ENCODE results near the gene BTBD9.

The BTBD9 gene

DNA sequence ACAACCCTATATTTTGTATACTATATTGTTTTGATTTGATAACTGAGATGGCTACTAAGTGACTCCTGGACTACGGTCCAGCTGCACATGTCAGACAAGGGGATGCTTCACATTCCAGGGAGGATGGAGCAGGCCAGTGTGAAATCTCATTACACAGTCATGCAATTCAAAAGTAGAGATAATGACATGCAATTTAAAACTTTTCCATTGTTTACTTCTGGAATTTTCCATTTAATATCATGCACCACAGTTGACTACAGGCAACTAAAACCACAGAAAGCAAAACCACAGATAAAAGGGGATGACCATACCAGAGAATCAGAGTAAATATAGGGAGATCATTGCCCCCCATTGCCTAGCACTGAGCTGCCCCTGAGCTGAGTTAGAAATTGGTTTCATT, 366.4 kb downstream of the BTBD9 start:
- WGBS, 2 experiments (ENCODE audit: insufficient coverage in 2 of 2): no CpG with 5 or more reads among the region's 1 CpG
- H3K4me1 ChIP-seq (ENCODE audit: control insufficient read depth, insufficient read depth, low read length, poor library complexity, severe bottlenecking): peaks cover 48% of the 10 kb centered on the region
- no peaks in the 10 kb centered on the region for H3K36me3 ChIP-seq (ENCODE audit: control insufficient read depth, insufficient read depth, low read length)
- H3K4me3 ChIP-seq (ENCODE audit: extremely low read depth, insufficient read depth, low read length, poor library complexity, severe bottlenecking): no peak overlapping the region
- no peak overlapping the region for H3K27ac ChIP-seq (ENCODE audit: low read depth, low read length, severe bottlenecking)
- H3K9me3 ChIP-seq (ENCODE audit: control insufficient read depth, low read length): no peaks in the 10 kb centered on the region

- no peak overlapping the region for H3K27ac ChIP-seq (ENCODE audit: low read depth, low read length, severe bottlenecking)
- H3K9me3 ChIP-seq (ENCODE audit: control insufficient read depth, low read length): no peaks in the 10 kb centered on the region
- peaks cover 57% of the 10 kb centered on the region for H3K4me1 ChIP-seq (ENCODE audit: control insufficient read depth, insufficient read depth, low read length, poor library complexity, severe bottlenecking)
- 80 to 100% methylated on average over 1 of the region's 1 CpG for WGBS, 2 experiments (ENCODE audit: insufficient coverage in 2 of 2)
- no peak overlapping the region for H3K4me3 ChIP-seq (ENCODE audit: extremely low read depth, insufficient read depth, low read length, poor library complexity, severe bottlenecking)
- no peaks in the 10 kb centered on the region for H3K36me3 ChIP-seq (ENCODE audit: control insufficient read depth, insufficient read depth, low read length)
These were observed 367.5 kb downstream of the BTBD9 start for GRCh38 chr6:38272222-38272621.

- no peaks in the 10 kb centered on the region for H3K9me3 ChIP-seq (ENCODE audit: control insufficient read depth, low read length)
- H3K36me3 ChIP-seq (ENCODE audit: control insufficient read depth, insufficient read depth, low read length): no peaks in the 10 kb centered on the region
- no peak overlapping the region for H3K27ac ChIP-seq (ENCODE audit: low read depth, low read length, severe bottlenecking)
These were observed 368.6 kb downstream of the BTBD9 start for GRCh38 chr6:38271081-38271480.

DNA sequence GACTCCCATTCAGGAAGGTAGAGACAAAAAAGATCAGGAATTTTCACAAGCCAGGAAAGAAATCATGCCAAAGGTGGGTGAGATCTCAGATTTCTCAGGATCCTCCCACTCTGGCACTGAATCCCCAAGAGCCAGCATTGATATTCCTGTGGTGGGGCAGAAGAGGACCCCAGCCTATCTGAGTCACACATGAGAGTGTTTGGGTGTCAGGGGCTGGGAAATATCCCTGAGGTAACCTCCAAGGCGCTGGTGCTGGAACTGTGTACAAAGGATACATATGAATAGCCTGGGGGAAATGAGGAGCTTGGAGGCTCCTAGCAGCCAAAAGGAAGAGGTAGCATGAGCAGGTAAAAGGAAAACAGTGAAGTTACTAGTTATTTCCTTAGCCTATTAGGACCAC, 369.4 kb downstream of the BTBD9 start:
- Histone ChIP-seq H3K4me1 (ENCODE audit: control insufficient read depth, insufficient read depth, low read length, poor library complexity, severe bottlenecking) (peaks cover 62% of the 10 kb centered on the region), H3K9me3 (ENCODE audit: control insufficient read depth, low read length) (no peaks in the 10 kb centered on the region), H3K27ac (ENCODE audit: low read depth, low read length, severe bottlenecking) (no peak overlapping the region), H3K36me3 (ENCODE audit: control insufficient read depth, insufficient read depth, low read length) (no peaks in the 10 kb centered on the region), H3K4me3 (ENCODE audit: extremely low read depth, insufficient read depth, low read length, poor library complexity, severe bottlenecking) (no peak overlapping the region)
- 56 to 86% methylated on average over 1 of the region's 1 CpG for WGBS, 2 experiments (ENCODE audit: insufficient coverage in 2 of 2)

More at GRCh38 chr6:38271081-38271480, 368.6 kb downstream of the BTBD9 start:
- no peak overlapping the region for H3K4me3 ChIP-seq (ENCODE audit: extremely low read depth, insufficient read depth, low read length, poor library complexity, severe bottlenecking)
- peaks cover 62% of the 10 kb centered on the region for H3K4me1 ChIP-seq (ENCODE audit: control insufficient read depth, insufficient read depth, low read length, poor library complexity, severe bottlenecking)

- Histone ChIP-seq H3K27ac (ENCODE audit: low read depth, low read length, severe bottlenecking) (peak overlapping the region; percentile 62), H3K4me1 (ENCODE audit: control insufficient read depth, insufficient read depth, low read length, poor library complexity, severe bottlenecking) (peaks cover 67% of the 10 kb centered on the region)
These were observed 370.1 kb downstream of the BTBD9 start for GRCh38 chr6:38269461-38270172.

GRCh38 chr6:38268342-38268741, 371.4 kb downstream of the BTBD9 start:
- H3K4me3 ChIP-seq (ENCODE audit: extremely low read depth, insufficient read depth, low read length, poor library complexity, severe bottlenecking): no peak overlapping the region
- no peaks in the 10 kb centered on the region for H3K36me3 ChIP-seq (ENCODE audit: control insufficient read depth, insufficient read depth, low read length)
- no peaks in the 10 kb centered on the region for H3K9me3 ChIP-seq (ENCODE audit: control insufficient read depth, low read length)
- peaks cover 73% of the 10 kb centered on the region for H3K4me1 ChIP-seq (ENCODE audit: control insufficient read depth, insufficient read depth, low read length, poor library complexity, severe bottlenecking)
- H3K27ac ChIP-seq (ENCODE audit: low read depth, low read length, severe bottlenecking): peak overlapping the region; percentile 11
- WGBS, 2 experiments (ENCODE audit: insufficient coverage in 2 of 2): 78 to 97% methylated on average over 2 to 3 of the region's 4 CpGs

More at GRCh38 chr6:38269461-38270172, 370.1 kb downstream of the BTBD9 start:
- 54 to 77% methylated on average over 6 to 7 of the region's 9 CpGs for WGBS, 2 experiments (ENCODE audit: insufficient coverage in 2 of 2)
- H3K36me3 ChIP-seq (ENCODE audit: control insufficient read depth, insufficient read depth, low read length): no peaks in the 10 kb centered on the region
- no peak overlapping the region for H3K4me3 ChIP-seq (ENCODE audit: extremely low read depth, insufficient read depth, low read length, poor library complexity, severe bottlenecking)
- H3K9me3 ChIP-seq (ENCODE audit: control insufficient read depth, low read length): no peaks in the 10 kb centered on the region

DNA sequence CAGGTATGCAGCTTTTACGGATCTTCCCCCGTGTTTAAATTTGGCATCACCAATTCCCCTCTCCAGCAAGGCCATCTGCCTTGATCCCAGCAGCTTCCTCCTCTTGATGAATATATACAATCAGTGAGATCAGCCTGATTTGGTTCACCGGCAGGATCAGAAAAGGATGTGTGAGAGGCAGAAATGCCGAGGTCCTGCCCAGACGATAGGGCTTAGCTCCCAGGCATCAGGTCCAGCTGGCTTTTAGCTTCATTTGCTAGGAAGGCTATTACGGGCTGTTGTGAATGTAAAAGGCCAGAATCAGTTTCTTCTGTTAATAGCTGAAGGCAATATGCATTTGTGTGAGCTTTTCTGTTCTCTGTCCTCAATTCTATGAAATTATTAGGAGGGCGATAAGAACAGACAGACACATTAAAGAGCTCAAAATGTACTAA, 372.8 kb downstream of the BTBD9 start:
- no peak overlapping the region for H3K27ac ChIP-seq (ENCODE audit: low read depth, low read length, severe bottlenecking)
- no peaks in the 10 kb centered on the region for H3K36me3 ChIP-seq (ENCODE audit: control insufficient read depth, insufficient read depth, low read length)
- peaks cover 76% of the 10 kb centered on the region for H3K4me1 ChIP-seq (ENCODE audit: control insufficient read depth, insufficient read depth, low read length, poor library complexity, severe bottlenecking)
- 89 to 90% methylated on average over 3 to 5 of the region's 7 CpGs for WGBS, 2 experiments (ENCODE audit: insufficient coverage in 2 of 2)
- no peaks in the 10 kb centered on the region for H3K9me3 ChIP-seq (ENCODE audit: control insufficient read depth, low read length)
- no peak overlapping the region for H3K4me3 ChIP-seq (ENCODE audit: extremely low read depth, insufficient read depth, low read length, poor library complexity, severe bottlenecking)

DNA sequence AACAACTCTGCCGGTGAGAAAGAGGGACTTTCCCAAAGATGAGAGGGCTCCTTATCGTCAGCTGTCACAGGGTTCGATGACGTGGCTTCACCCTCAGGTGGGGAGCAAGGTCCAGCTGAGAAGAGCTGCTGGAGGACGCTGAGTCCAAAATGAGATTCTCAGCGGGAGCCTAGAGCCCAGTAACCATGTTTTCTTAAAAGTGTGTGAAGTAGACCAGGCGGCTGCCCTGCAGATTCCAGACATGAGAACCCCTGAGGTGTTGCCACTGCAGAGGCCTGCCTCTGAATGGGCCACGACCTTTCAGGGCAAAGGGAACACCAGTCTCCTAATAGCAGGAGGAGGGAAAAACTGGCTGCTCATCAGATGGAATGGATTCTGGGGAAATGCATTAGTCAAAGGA, 375.1 kb downstream of the BTBD9 start:
- H3K4me1 ChIP-seq (ENCODE audit: control insufficient read depth, insufficient read depth, low read length, poor library complexity, severe bottlenecking): peaks cover 66% of the 10 kb centered on the region
- H3K36me3 ChIP-seq (ENCODE audit: control insufficient read depth, insufficient read depth, low read length): no peaks in the 10 kb centered on the region
- H3K9me3 ChIP-seq (ENCODE audit: control insufficient read depth, low read length): no peaks in the 10 kb centered on the region
- peak overlapping the region; percentile 76 for H3K27ac ChIP-seq (ENCODE audit: low read depth, low read length, severe bottlenecking)
- WGBS, 2 experiments (ENCODE audit: insufficient coverage in 2 of 2): 20 to 30% methylated on average over 8 of the region's 8 CpGs
- no peak overlapping the region for H3K4me3 ChIP-seq (ENCODE audit: extremely low read depth, insufficient read depth, low read length, poor library complexity, severe bottlenecking)

DNA sequence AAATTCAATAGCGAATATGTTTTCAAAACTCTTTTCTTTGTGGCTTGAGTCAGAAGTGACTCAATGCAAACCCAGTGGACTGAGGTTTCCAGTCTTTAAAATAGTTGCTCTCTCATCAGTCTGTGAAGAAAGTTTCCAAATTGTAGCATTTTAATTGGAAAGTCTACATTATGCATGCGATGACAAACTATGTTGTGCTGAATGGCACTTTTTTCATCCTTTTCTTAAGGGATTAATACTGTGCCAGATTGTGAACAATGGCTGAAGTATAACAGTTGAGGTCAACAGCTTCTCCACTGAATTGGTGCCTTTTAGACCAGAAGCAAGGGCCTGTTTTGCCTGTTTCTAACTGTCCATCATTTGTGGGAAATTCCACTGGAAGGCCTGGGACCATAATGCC, 377.1 kb downstream of the BTBD9 start:
- H3K27ac ChIP-seq (ENCODE audit: low read depth, low read length, severe bottlenecking): peak overlapping the region; percentile 94
- WGBS, 2 experiments (ENCODE audit: insufficient coverage in 2 of 2): 83 to 94% methylated on average over 2 of the region's 2 CpGs
- H3K36me3 ChIP-seq (ENCODE audit: control insufficient read depth, insufficient read depth, low read length): no peaks in the 10 kb centered on the region
- peaks cover 48% of the 10 kb centered on the region for H3K4me1 ChIP-seq (ENCODE audit: control insufficient read depth, insufficient read depth, low read length, poor library complexity, severe bottlenecking)
- no peaks in the 10 kb centered on the region for H3K9me3 ChIP-seq (ENCODE audit: control insufficient read depth, low read length)
- no peak overlapping the region for H3K4me3 ChIP-seq (ENCODE audit: extremely low read depth, insufficient read depth, low read length, poor library complexity, severe bottlenecking)

DNA sequence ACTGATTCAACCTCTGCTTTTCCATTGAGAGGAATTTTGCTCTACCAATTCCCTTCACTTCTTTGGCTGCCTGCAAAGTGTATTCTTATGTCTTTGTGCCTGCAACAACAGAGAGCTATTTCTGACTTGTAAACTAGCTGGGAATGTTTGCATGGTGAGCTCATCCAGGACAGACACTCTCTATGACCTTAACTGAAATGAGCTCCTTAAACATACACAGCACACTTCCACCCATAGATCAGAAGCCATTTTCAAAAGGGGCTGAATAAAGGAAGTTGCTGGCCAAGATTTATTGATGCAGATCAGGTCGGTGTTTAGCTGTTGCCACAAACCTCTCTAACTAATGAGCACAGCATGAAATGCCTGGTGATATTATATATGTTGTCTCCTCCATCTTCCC, 377.7 kb downstream of the BTBD9 start:
- WGBS, 2 experiments (ENCODE audit: insufficient coverage in 2 of 2): no CpG with 5 or more reads among the region's 1 CpG
- H3K4me3 ChIP-seq (ENCODE audit: extremely low read depth, insufficient read depth, low read length, poor library complexity, severe bottlenecking): no peak overlapping the region
- H3K4me1 ChIP-seq (ENCODE audit: control insufficient read depth, insufficient read depth, low read length, poor library complexity, severe bottlenecking): peaks cover 43% of the 10 kb centered on the region
- no peaks in the 10 kb centered on the region for H3K36me3 ChIP-seq (ENCODE audit: control insufficient read depth, insufficient read depth, low read length)
- H3K9me3 ChIP-seq (ENCODE audit: control insufficient read depth, low read length): no peaks in the 10 kb centered on the region
- peak overlapping the region; percentile 94 for H3K27ac ChIP-seq (ENCODE audit: low read depth, low read length, severe bottlenecking)

DNA sequence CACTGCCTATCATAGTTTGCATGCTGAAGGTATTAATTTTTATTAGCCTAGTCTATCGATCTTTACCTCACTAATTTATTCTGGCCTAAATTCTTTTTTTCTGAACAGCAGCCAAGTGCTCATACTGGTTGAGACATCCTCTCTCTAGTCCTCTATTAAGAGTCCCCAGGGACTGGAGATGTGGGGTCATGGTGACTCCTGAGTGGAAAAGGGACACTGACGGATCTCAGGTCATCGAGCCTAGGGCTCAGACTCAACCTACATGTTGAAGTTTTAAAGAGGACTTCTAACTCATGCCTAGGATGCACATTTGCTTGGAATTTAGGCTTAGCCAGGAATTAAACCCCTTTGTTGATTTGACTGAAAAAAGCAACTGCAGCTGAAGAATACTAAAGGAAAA, 378.1 kb downstream of the BTBD9 start:
- Histone ChIP-seq H3K4me1 (ENCODE audit: control insufficient read depth, insufficient read depth, low read length, poor library complexity, severe bottlenecking) (peaks cover 40% of the 10 kb centered on the region), H3K36me3 (ENCODE audit: control insufficient read depth, insufficient read depth, low read length) (no peaks in the 10 kb centered on the region), H3K27ac (ENCODE audit: low read depth, low read length, severe bottlenecking) (peak overlapping the region; percentile 94), H3K4me3 (ENCODE audit: extremely low read depth, insufficient read depth, low read length, poor library complexity, severe bottlenecking) (no peak overlapping the region), H3K9me3 (ENCODE audit: control insufficient read depth, low read length) (no peaks in the 10 kb centered on the region)
- 40 to 61% methylated on average over 1 to 2 of the region's 3 CpGs for WGBS, 2 experiments (ENCODE audit: insufficient coverage in 2 of 2)

All from mesodermal cell (in vitro differentiated cells).